NT2/D1 (cell line): Measurements from ENCODE around the gene INTS11.
A peak's percentile ranks its signal among the peaks of the same experiment; 100 is the strongest.
"Not testable (repeated sequence)": the region's sequence is repeated elsewhere in the genome, so short reads cannot be mapped to it uniquely, and the experiment has no call there.

Source experiments
- DNase-seq: peaks from one replicate; pipeline ENCODE4 v3.0.0-alpha.2; 2011; ENCODE audit warnings: low read depth, low spot score
- H3K27me3 ChIP-seq: 2 replicates; pipeline ENCODE4 v1.6.0; 2011; ENCODE audit warnings: mild to moderate bottlenecking; ENCODE audit not compliant: insufficient read length, insufficient read depth
- H3K36me3 ChIP-seq: 2 replicates; pipeline ENCODE4 v1.6.1; 2011; ENCODE audit warnings: mild to moderate bottlenecking, low read length, mixed read lengths; ENCODE audit not compliant: insufficient read depth, insufficient read length
- H3K4me1 ChIP-seq: 2 replicates; pipeline ENCODE4 v1.5.1; 2011; ENCODE audit not compliant: insufficient read depth, insufficient read length
- H3K4me3 ChIP-seq: 2 replicates; pipeline ENCODE4 v1.5.1; 2011; ENCODE audit warnings: low read depth; ENCODE audit not compliant: insufficient read length
- H3K9ac ChIP-seq: 2 replicates; pipeline ENCODE4 v1.6.0; 2011; ENCODE audit warnings: low read depth; ENCODE audit not compliant: insufficient read length
- H3K9me3 ChIP-seq: 2 replicates; pipeline ENCODE4 v1.5.1; 2011; ENCODE audit warnings: mild to moderate bottlenecking, low read length; ENCODE audit not compliant: insufficient read depth
- SUZ12 ChIP-seq: IDR thresholded peaks from 2 replicates; pipeline ENCODE4 v1.6.1; 2011; ENCODE audit not compliant: insufficient read length, insufficient read depth; ENCODE audit errors: extremely low read depth
- YY1 ChIP-seq: IDR thresholded peaks from 2 replicates; pipeline ENCODE4 v1.6.1; 2011; ENCODE audit not compliant: insufficient read length, insufficient read depth
- ZNF274 ChIP-seq: IDR thresholded peaks from 2 replicates; pipeline ENCODE4 v1.6.1; 2011; ENCODE audit warnings: mild to moderate bottlenecking, low read depth, low read length

Gene INTS11

DNA sequence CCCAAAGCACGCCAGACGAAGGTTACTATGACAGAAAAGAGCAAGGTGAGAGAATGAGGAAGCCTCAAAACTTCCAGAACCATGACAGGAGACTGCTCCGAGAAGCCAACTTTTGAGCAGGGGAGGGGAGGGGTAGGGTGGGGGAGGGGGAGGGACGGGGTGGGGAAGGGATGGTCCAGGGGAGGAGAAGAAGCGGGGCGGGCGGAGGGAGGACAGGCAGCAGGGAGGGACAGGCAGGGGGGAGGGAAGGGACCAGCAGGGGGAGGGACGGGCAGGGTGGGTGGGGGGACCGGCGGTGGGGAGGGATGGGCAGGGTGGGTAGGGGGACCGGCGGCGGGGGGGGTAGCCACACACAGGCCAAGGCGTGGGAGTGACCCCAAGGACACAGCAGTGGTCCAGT is 2.0 kb downstream of the INTS11 start:
- no peak overlapping the region for H3K9ac ChIP-seq
- peaks cover 50% of the 10 kb centered on the region for H3K36me3 ChIP-seq
- H3K4me1 ChIP-seq: peaks cover 14% of the 10 kb centered on the region
- no peak overlapping the region for H3K4me3 ChIP-seq
- no peaks in the 10 kb centered on the region for H3K9me3 ChIP-seq
- TF ChIP-seq ZNF274: no peak
- no peak for TF ChIP-seq SUZ12
- TF ChIP-seq YY1: no peak
- DNase-seq: no peak
- H3K27me3 ChIP-seq: no peaks in the 10 kb centered on the region

DNA sequence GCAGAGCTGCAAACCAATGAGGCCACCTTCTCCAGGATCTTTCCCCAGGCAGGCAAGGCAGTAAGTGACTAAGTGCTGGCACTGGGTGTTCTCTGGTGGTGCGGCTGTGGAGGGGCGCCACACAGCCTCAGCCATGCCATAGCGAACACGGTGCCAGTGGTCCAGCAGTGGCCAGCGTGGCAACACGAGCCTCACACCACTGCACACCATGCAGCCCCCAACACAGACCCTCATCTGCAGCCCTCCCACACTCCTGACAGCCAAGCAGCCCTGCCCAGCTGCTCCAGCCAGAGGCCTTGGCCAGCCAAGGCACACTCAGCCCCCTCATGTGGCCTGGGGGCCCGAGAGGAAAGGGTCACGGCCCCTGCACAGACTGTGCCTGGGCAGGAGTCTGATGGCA is 3.0 kb downstream of the INTS11 start:
- no peaks in the 10 kb centered on the region for H3K27me3 ChIP-seq
- H3K4me1 ChIP-seq: peaks cover 14% of the 10 kb centered on the region
- no peak for DNase-seq
- TF ChIP-seq SUZ12 (no peak), YY1 (no peak), ZNF274 (no peak)
- no peak overlapping the region for H3K4me3 ChIP-seq
- H3K36me3 ChIP-seq: peaks cover 52% of the 10 kb centered on the region
- H3K9me3 ChIP-seq: no peaks in the 10 kb centered on the region
- H3K9ac ChIP-seq: peak overlapping the region; percentile 10

DNA sequence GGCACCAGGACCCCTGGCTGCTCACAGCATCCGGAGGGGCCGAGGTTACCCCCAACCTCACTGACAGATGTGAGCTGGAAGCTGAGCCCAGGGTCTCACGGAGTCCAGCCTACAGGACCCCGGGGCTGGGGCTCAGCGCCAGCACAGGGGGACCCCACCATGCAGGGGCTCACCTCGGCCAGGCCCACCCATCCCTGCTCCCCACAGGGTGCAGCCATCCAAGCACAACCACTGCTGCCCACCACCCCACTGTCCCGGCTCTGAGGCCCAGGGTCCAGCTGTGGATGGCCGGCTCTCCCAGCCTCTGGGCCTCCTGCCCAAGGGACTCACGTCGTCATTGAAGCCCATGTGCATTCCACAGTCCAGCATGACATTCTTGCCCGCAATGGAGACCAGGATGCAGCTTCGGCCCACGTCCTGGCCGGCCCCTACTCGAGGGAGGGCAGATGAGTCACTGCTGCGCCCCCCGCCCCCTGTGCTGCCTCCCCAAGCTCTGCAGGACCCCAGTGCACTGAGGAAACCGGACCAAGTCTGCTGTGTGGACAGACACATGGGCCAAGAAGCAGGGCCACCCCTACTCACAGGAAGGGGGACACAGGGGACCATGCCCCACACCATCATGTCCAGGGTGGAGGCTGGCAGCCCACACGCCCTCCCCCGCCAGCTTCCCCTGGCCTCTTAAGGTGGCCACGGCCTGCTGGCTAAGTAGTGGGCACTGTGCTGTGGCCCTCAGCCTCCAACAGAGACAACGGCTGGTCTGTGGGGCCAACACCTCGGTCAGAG is 3.6 kb downstream of the INTS11 start:
- H3K36me3 ChIP-seq: peaks cover 57% of the 10 kb centered on the region
- peaks cover 14% of the 10 kb centered on the region for H3K4me1 ChIP-seq
- no peaks in the 10 kb centered on the region for H3K27me3 ChIP-seq
- H3K4me3 ChIP-seq: no peak overlapping the region
- TF ChIP-seq YY1 (no peak), ZNF274 (no peak), SUZ12 (no peak)
- DNase-seq: no peak
- peak overlapping the region; percentile 10 for H3K9ac ChIP-seq
- no peaks in the 10 kb centered on the region for H3K9me3 ChIP-seq

DNA sequence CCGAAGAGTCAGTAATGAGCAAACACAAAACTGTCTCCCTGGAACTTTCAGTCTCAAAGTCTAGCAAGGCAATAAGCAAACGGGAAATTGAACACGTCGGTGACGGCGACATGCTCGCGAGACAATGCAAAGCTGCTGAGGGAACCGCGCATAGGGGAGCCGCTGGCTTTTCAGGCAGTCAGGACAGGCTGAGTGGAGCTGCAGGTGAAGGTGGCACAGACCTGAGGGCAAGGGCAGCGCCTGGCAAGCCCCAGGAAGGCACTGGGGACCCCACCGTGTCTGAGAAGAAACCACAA is 4.9 kb downstream of the INTS11 start:
- no peak for DNase-seq
- Histone ChIP-seq H3K4me1 (peaks cover 14% of the 10 kb centered on the region), H3K9me3 (no peaks in the 10 kb centered on the region), H3K9ac (no peak overlapping the region), H3K36me3 (peaks cover 65% of the 10 kb centered on the region), H3K27me3 (no peaks in the 10 kb centered on the region), H3K4me3 (no peak overlapping the region)
- TF ChIP-seq ZNF274: no peak
- TF ChIP-seq YY1: no peak
- TF ChIP-seq SUZ12: no peak

DNA sequence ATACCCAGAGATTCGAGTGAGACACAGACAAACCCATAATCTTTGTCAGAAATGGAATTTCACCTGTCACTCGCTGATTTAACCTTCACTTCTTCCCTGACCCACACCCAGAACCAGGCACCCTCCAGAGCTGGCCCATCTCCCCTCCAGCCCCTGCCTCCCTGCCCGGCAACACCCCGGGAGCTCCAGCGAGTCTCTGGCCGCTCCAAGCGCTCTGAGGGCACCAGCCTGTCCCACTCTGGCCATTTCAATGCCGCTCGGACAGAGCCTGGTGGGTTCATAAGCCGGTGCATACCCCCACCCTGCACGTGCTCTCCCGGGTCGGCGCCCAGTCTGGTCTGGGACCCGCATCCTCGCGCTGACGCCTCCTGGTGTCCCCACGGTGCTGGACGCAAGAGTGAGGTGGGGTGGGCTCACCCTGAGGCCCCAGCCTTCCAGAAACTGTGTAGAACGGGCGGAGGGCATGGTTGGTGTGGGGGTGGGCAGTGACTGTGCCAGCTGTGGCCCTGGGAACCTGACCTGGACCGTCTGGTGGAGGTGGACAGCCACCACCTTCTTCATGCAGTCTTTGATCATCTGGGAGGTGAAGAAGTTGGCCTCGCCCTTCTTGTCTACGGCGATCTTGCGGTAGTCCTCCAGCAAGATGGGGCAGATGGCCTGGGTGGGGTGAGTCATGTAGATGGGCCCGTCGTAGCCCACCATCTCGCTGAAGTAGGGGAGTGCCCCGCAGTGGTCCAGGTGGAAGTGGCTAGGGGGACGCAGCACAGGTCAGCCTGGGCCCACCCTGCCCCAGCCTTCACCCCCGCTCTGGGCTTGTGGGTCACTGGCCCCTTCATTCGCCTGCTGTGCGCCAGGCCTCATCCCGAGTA is 5.4 kb downstream of the INTS11 start:
- Histone ChIP-seq H3K9ac (no peak overlapping the region), H3K27me3 (no peaks in the 10 kb centered on the region), H3K36me3 (peaks cover 71% of the 10 kb centered on the region), H3K4me3 (no peak overlapping the region), H3K4me1 (peaks cover 14% of the 10 kb centered on the region), H3K9me3 (no peaks in the 10 kb centered on the region)
- no peak for TF ChIP-seq SUZ12
- no peak for TF ChIP-seq YY1
- TF ChIP-seq ZNF274: no peak
- no peak for DNase-seq

DNA sequence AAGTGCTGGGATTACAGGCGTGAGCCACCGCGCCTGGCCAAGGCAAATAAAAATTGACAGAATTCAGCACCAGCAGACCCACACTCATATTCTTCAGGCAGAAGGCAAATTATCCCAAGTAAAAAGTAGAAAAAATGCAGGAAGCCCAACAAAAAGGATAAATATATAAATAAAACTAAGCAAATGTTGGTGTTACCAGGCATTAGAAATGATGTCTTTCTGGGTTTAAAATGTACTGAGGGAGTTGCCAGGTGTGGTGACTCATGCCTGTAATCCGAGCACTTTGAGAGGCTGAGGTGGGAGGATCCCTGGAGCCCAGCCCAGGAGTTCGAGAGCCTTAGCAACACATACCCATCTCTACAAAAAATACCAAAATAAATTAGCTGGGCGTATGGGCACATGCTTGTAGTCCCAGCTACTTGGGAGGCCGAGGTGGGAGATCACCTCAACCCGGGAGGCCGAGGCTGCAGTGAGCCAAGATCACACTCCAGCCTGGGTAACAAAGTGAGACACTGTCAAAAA is 6.3 kb downstream of the INTS11 start:
- no peaks in the 10 kb centered on the region for H3K9me3 ChIP-seq
- H3K9ac ChIP-seq: no peak overlapping the region
- H3K36me3 ChIP-seq: peaks cover 79% of the 10 kb centered on the region
- peaks cover 14% of the 10 kb centered on the region for H3K4me1 ChIP-seq
- TF ChIP-seq YY1: no peak
- TF ChIP-seq ZNF274: no peak
- TF ChIP-seq SUZ12: no peak
- no peaks in the 10 kb centered on the region for H3K27me3 ChIP-seq
- H3K4me3 ChIP-seq: no peak overlapping the region
- no peak for DNase-seq

DNA sequence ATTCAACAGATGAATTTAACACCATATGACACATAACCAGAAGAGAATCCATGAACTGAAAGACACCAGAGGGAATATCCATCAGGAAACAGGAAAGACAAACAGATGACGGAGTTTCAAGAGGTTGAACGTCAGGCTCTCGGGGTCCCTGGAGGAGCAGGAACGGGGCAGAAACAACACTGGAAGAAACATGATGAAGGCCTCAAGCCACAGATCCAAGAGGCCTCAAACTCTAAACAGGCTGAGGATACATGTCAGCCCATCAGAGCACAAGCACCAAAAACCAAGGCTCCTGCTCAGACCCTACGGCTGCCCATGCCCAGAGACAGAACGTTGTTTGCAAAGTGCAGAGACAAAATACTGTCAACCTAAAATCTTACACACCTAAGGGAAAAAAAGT is 7.0 kb downstream of the INTS11 start:
- H3K27me3 ChIP-seq: no peaks in the 10 kb centered on the region
- no peak overlapping the region for H3K4me3 ChIP-seq
- TF ChIP-seq ZNF274: no peak
- no peak for TF ChIP-seq YY1
- TF ChIP-seq SUZ12: no peak
- H3K9ac ChIP-seq: no peak overlapping the region
- DNase-seq: no peak
- no peaks in the 10 kb centered on the region for H3K9me3 ChIP-seq
- H3K36me3 ChIP-seq: peaks cover 80% of the 10 kb centered on the region
- peaks cover 14% of the 10 kb centered on the region for H3K4me1 ChIP-seq

DNA sequence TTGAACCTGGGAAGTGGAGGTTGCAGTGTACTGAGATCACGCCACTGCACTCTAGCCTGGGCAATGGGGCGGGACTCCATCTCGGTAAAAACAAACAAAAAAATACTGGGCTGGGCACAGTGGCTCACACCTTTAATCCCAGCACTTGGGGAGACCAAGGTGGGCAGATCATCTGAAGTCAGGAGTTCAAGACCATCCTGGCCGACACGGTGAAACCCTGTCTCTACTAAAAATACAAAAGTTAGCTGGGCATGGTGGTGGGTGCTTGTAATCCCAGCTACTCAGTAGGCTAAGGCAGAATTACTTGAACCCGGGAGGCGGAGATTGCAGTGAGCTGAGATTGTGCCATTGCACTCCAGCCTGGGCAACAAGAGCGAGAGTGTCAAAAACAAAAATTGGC is 8.3 kb downstream of the INTS11 start:
- not testable (repeated sequence) for DNase-seq, H3K9me3 ChIP-seq, H3K9ac ChIP-seq, H3K27me3 ChIP-seq, H3K4me3 ChIP-seq, H3K4me1 ChIP-seq
- peaks cover 81% of the 10 kb centered on the region for H3K36me3 ChIP-seq
